HEK293 (cell line): Measurements from ENCODE around the gene KRT15.
A peak's percentile ranks its signal among the peaks of the same experiment; 100 is the strongest.

ENCODE experiments used
- CTCF ChIA-PET: fragments of 350-600 bp; formaldehyde crosslinking; extraction: SDS; loops from one replicate; lab custom pipeline; 2021; ENCODE audit warnings: antibody characterized with exemption; lab: Yijun Ruan, JAX
- POLR2A ChIA-PET: fragments of 300-600 bp; formaldehyde crosslinking; extraction: SDS; loops from one replicate; lab custom pipeline; 2020; ENCODE audit warnings: antibody characterized with exemption, inconsistent platforms; lab: Yijun Ruan, JAX
- H3K27ac ChIP-seq: fragments of 200-500 bp; sonication (Bioruptor generic); 2 replicates; pipeline ENCODE4 v1.5.1; 2014; ENCODE audit warnings: low read depth, low read length, control low read depth, inconsistent platforms; ENCODE audit errors: extremely low read depth
- H3K36me3 ChIP-seq, 2 experiments: fragments of 200-500 bp in 1 of 2; sonication (Bioruptor generic) in 1 of 2; 1 replicate in 1 of 2; 2 replicates in 1 of 2; pipeline ENCODE4 v1.5.1; 2014 to 2017; ENCODE audit warnings: inconsistent platforms in 2 of 2, low read length in 2 of 2; ENCODE audit not compliant: control insufficient read depth in 2 of 2, insufficient read depth in 1 of 2
- H3K4me1 ChIP-seq: fragments of 200-500 bp; sonication (Bioruptor generic); 2 replicates; pipeline ENCODE4 v1.5.1; 2014; ENCODE audit warnings: mild to moderate bottlenecking, low read length, inconsistent platforms; ENCODE audit not compliant: control insufficient read depth, insufficient read depth
- H3K4me3 ChIP-seq: 2 replicates; pipeline ENCODE4 v1.5.1; 2011; ENCODE audit warnings: low read depth, mild to moderate bottlenecking, control low read depth, low read length, moderate library complexity
- H3K9me3 ChIP-seq: fragments of 200-500 bp; sonication (Bioruptor generic); 2 replicates; pipeline ENCODE4 v1.5.1; 2014; ENCODE audit warnings: low read depth, low read length, inconsistent platforms; ENCODE audit not compliant: control insufficient read depth, insufficient read depth
- GFI1B ChIP-seq: fragments of 450-650 bp; formaldehyde crosslinking; IDR thresholded peaks from 2 replicates; pipeline ENCODE4 v1.5.1; 2016; ENCODE audit warnings: missing biosample characterization, missing genetic modification characterization
- GLIS1 ChIP-seq: fragments of 450-650 bp; formaldehyde crosslinking; IDR thresholded peaks from 2 replicates; pipeline ENCODE4 v1.5.1; 2016; ENCODE audit warnings: missing biosample characterization, missing genetic modification characterization
- HOXA7 ChIP-seq: sonication (generic); formaldehyde crosslinking; IDR thresholded peaks from 2 replicates; pipeline ENCODE4 v1.8.1; 2022; ENCODE audit warnings: missing genetic modification reagents, borderline replicate concordance
- HOXD13 ChIP-seq: sonication (generic); formaldehyde crosslinking; IDR thresholded peaks from 2 replicates; pipeline ENCODE4 v1.8.0; 2022; ENCODE audit warnings: missing genetic modification reagents, borderline replicate concordance
- MYNN ChIP-seq: fragments of 450-650 bp; formaldehyde crosslinking; IDR thresholded peaks from 2 replicates; pipeline ENCODE4 v1.5.1; 2016; ENCODE audit warnings: missing biosample characterization, missing genetic modification characterization, borderline replicate concordance
- OSR2 ChIP-seq: fragments of 450-650 bp; formaldehyde crosslinking; IDR thresholded peaks from 2 replicates; pipeline ENCODE4 v1.5.1; 2016; ENCODE audit warnings: missing biosample characterization, missing genetic modification characterization
- PRDM1 ChIP-seq: fragments of 450-650 bp; formaldehyde crosslinking; IDR thresholded peaks from 2 replicates; pipeline ENCODE4; 2016; ENCODE audit warnings: missing biosample characterization, missing genetic modification characterization
- RBAK ChIP-seq: fragments of 450-650 bp; formaldehyde crosslinking; IDR thresholded peaks from 2 replicates; pipeline ENCODE4 v1.5.1; 2016; ENCODE audit warnings: missing biosample characterization, missing genetic modification characterization
- SCRT2 ChIP-seq: fragments of 450-650 bp; formaldehyde crosslinking; IDR thresholded peaks from 2 replicates; pipeline ENCODE4 v1.5.1; 2016; ENCODE audit warnings: missing biosample characterization, missing genetic modification characterization
- SP7 ChIP-seq: fragments of 450-650 bp; formaldehyde crosslinking; IDR thresholded peaks from 2 replicates; pipeline ENCODE4 v1.5.1; 2016; ENCODE audit warnings: missing biosample characterization, missing genetic modification characterization
- TSHZ1 ChIP-seq: fragments of 450-650 bp; formaldehyde crosslinking; IDR thresholded peaks from 2 replicates; pipeline ENCODE4 v1.5.1; 2016; ENCODE audit warnings: missing biosample characterization, missing genetic modification characterization, borderline replicate concordance
- ZFP37 ChIP-seq: fragments of 450-650 bp; formaldehyde crosslinking; IDR thresholded peaks from 2 replicates; pipeline ENCODE4 v1.5.1; 2016; ENCODE audit warnings: missing biosample characterization, missing genetic modification characterization
- ZFP41 ChIP-seq: fragments of 450-650 bp; formaldehyde crosslinking; IDR thresholded peaks from 2 replicates; pipeline ENCODE4 v1.5.1; 2016; ENCODE audit warnings: missing biosample characterization, missing genetic modification characterization, borderline replicate concordance
- ZFP69B ChIP-seq: fragments of 450-650 bp; formaldehyde crosslinking; IDR thresholded peaks from 2 replicates; pipeline ENCODE4 v1.5.1; 2016; ENCODE audit warnings: missing biosample characterization, missing genetic modification characterization
- ZIC2 ChIP-seq: fragments of 450-650 bp; formaldehyde crosslinking; IDR thresholded peaks from 2 replicates; pipeline ENCODE4 v1.5.1; 2016; ENCODE audit warnings: missing biosample characterization, missing genetic modification characterization
- ZNF121 ChIP-seq: fragments of 450-650 bp; formaldehyde crosslinking; IDR thresholded peaks from 2 replicates; pipeline ENCODE4 v1.5.1; 2016; ENCODE audit warnings: missing biosample characterization, missing genetic modification characterization
- ZNF133 ChIP-seq: fragments of 450-650 bp; formaldehyde crosslinking; IDR thresholded peaks from 2 replicates; pipeline ENCODE4 v1.5.1; 2016; ENCODE audit warnings: missing biosample characterization, missing genetic modification characterization
- ZNF221 ChIP-seq: fragments of 450-650 bp; formaldehyde crosslinking; IDR thresholded peaks from 2 replicates; pipeline ENCODE4 v1.5.1; 2017; ENCODE audit warnings: missing biosample characterization, missing genetic modification characterization, borderline replicate concordance
- ZNF394 ChIP-seq: fragments of 450-650 bp; formaldehyde crosslinking; IDR thresholded peaks from 2 replicates; pipeline ENCODE4 v1.5.1; 2016; ENCODE audit warnings: missing biosample characterization, missing genetic modification characterization, mild to moderate bottlenecking, moderate library complexity, borderline replicate concordance
- ZNF529 ChIP-seq: fragments of 450-650 bp; formaldehyde crosslinking; IDR thresholded peaks from 2 replicates; pipeline ENCODE4 v1.5.1; 2017; ENCODE audit warnings: missing genetic modification characterization, missing biosample characterization; ENCODE audit not compliant: insufficient replicate concordance
- ZNF544 ChIP-seq: fragments of 450-650 bp; formaldehyde crosslinking; IDR thresholded peaks from 2 replicates; pipeline ENCODE4 v1.5.0; 2017; ENCODE audit warnings: missing biosample characterization, missing genetic modification characterization
- ZNF561 ChIP-seq: fragments of 450-650 bp; IDR thresholded peaks from 2 replicates; pipeline ENCODE4 v1.5.1; 2018; ENCODE audit warnings: missing biosample characterization, missing genetic modification characterization, borderline replicate concordance
- ZNF571 ChIP-seq: fragments of 450-650 bp; formaldehyde crosslinking; IDR thresholded peaks from 2 replicates; pipeline ENCODE4 v1.5.0; 2017; ENCODE audit warnings: missing biosample characterization, missing genetic modification characterization
- ZNF623 ChIP-seq: fragments of 450-650 bp; formaldehyde crosslinking; IDR thresholded peaks from 2 replicates; pipeline ENCODE4 v1.5.1; 2016; ENCODE audit warnings: missing biosample characterization, missing genetic modification characterization
- ZNF660 ChIP-seq: fragments of 450-650 bp; IDR thresholded peaks from 2 replicates; pipeline ENCODE4 v1.5.1; 2018; ENCODE audit warnings: missing biosample characterization, mild to moderate bottlenecking, missing genetic modification characterization
- ZNF76 ChIP-seq: fragments of 450-650 bp; formaldehyde crosslinking; IDR thresholded peaks from 2 replicates; pipeline ENCODE4; 2016; ENCODE audit warnings: low read depth, missing biosample characterization, missing genetic modification characterization, borderline replicate concordance
- ZNF768 ChIP-seq: fragments of 450-650 bp; formaldehyde crosslinking; IDR thresholded peaks from 2 replicates; pipeline ENCODE4 v1.5.1; 2018; ENCODE audit warnings: missing biosample characterization, mild to moderate bottlenecking, missing genetic modification characterization
- TF ChIP-seq, protein P1 (sequence below): fragments of 450-650 bp; formaldehyde crosslinking; IDR thresholded peaks from 2 replicates; pipeline ENCODE4; 2016; ENCODE audit warnings: missing biosample characterization, missing genetic modification characterization

Gene KRT15

DNA sequence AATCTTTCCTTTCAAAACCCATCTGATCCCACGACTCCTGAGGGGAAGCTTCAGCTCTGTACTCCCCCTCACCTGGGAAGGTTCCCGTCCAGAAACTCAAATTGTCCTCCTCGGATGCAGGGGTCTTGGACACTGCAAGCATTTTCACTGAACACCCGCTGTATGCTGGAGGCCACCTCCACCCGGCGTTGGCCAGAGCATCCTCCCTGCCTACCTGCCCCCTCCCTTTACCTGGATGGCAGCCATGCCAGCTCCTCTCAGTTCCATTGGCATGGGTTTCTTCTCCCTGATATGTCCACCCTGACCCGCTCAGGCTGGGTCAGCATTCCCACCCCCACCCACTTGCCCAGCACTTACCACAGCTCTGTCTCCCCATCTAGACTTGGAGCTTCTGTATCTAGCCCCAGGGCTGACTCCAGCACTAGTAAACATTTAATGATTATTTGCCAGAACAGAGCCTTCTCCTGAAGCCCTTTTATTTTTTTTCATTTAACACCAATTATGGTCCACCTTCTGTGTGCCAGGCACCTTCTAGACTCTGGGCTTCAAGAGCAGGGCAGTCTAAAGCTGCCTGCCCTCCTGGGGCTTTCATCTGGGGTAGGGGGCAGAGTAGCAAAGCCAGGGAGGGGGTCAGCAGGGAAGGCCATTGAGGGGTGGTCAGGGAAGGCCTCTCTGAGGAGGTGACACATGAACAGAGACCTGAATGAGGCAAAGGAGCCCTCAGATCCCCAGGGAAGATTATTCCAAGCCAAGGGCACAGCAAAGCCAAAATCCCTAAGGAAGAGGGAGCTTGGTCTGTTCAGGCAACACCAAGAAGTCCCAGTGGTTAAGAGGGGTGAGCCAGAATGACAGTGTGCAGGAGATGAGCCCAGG is 18.3 kb upstream of the KRT15 start:
- CTCF ChIA-PET: interaction anchor here (0.6 to 9.3 kb wide), 5 partner anchors 10 to 126 kb away, joined by 3 to 113 read pairs (median 3); no protein-coding TSS in a partner anchor
- Histone ChIP-seq H3K4me1 (no peaks in the 10 kb centered on the region), H3K4me3 (no peak overlapping the region), H3K9me3 (no peaks in the 10 kb centered on the region), H3K36me3 (no peaks in the 10 kb centered on the region), H3K27ac (no peak overlapping the region)
- TF ChIP-seq SCRT2 (tag by site-specific recombination) (no peak), ZFP69B (tag by site-specific recombination) (no peak), GFI1B (tag by site-specific recombination) (no peak), ZFP41 (no peak), ZNF768 (tag by site-specific recombination) (no peak), TSHZ1 (tag by site-specific recombination) (no peak), RBAK (tag by site-specific recombination) (no peak), ZFP37 (tag by site-specific recombination) (no peak), ZNF623 (tag by site-specific recombination) (no peak), MYNN (tag by site-specific recombination) (no peak), ZNF544 (tag by site-specific recombination) (no peak), PRDM1 (no peak)
- POLR2A ChIA-PET: interaction anchor here (1.0 to 1.7 kb wide), 2 partner anchors 9 to 152 kb away, joined by 3 to 6 read pairs; partner anchors contain the start of genes EIF1 and KRT19

DNA sequence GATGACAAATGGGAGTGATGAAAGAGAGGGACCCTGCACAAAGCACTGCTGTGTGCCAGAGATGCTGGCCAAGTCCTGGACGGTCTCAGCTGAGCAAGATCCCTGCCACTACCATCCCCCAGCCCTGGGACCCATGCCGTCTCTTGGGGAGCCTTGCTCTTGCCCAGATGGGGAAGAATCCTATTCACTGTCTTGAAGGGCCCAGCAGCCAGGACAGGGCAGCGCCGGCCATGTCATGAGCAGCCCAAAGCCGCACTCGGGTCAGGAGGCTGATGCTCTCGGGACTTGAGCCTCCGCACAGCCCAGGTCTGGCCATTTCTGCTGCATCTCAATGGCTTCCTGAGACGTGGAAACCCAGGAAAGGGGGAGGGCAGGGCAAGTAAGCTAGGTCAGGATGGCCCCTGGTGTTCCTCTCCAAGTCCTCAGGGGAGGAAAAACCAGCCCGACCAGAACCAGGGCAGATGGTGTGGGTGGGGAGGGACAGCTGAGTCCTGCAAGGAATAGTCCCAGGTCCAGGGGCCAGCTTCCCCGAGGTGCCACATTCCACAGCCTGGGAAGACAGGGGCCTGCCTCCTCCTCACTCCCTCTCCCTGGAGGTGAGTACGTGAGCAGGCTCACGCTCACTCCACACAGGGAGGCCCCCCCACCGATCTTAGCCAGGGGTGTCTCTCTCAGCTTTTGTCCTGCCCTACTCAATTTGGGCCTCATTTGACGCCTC is 17.2 kb upstream of the KRT15 start:
- Histone ChIP-seq H3K9me3 (no peaks in the 10 kb centered on the region), H3K4me1 (no peaks in the 10 kb centered on the region), H3K27ac (no peak overlapping the region), H3K4me3 (no peak overlapping the region), H3K36me3 (no peaks in the 10 kb centered on the region)
- ChIA-PET POLR2A (interaction anchor here (1.7 kb wide), 1 partner anchor 153 kb away, joined by 6 read pairs; the partner anchor contains the start of gene EIF1), CTCF (interaction anchor here (0.6 to 9.3 kb wide), 10 partner anchors 9 to 130 kb away, joined by 3 to 113 read pairs (median 4); no protein-coding TSS in a partner anchor)
- TF ChIP-seq ZNF121 (tag by site-specific recombination) (no peak), ZNF133 (tag by site-specific recombination) (no peak), ZNF571 (tag by site-specific recombination) (no peak), SP7 (tag by site-specific recombination) (no peak), OSR2 (no peak), HOXD13 (CRISPR knock-in tag) (no peak), ZNF660 (tag by site-specific recombination) (no peak), ZNF529 (tag by site-specific recombination) (no peak), HOXA7 (CRISPR knock-in tag) (no peak), ZNF76 (tag by site-specific recombination) (no peak), ZFP41 (no peak), GLIS1 (peak; percentile 79), ZNF561 (tag by site-specific recombination) (no peak), ZNF221 (tag by site-specific recombination) (no peak), ZIC2 (tag by site-specific recombination) (peak; percentile 44; the same call in 1 of the 2 replicates), ZNF394 (no peak)
- TF ChIP-seq, protein P1, sequence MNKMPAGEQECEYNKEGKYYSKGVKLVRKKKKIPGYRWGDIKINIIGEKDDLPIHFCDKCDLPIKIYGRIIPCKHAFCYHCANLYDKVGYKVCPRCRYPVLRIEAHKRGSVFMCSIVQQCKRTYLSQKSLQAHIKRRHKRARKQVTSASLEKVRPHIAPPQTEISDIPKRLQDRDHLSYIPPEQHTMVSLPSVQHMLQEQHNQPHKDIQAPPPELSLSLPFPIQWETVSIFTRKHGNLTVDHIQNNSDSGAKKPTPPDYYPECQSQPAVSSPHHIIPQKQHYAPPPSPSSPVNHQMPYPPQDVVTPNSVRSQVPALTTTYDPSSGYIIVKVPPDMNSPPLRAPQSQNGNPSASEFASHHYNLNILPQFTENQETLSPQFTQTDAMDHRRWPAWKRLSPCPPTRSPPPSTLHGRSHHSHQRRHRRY (tag by site-specific recombination): no peak
